HepG2 (cell line): ENCODE results near the gene NT5C. TPM values are rescaled to one million over a fixed set of nuclear protein-coding genes. Genes with fewer than 3 reads are reported as not detected.
A peak's percentile ranks its signal among the peaks of the same experiment; 100 is the strongest.

Source experiments
- ATAC-seq: fragments of 200-7000 bp; cut with Tn5 transposase; 3 replicates; pipeline ENCODE4 v1.9.1; 2020; ENCODE audit warnings: mild to moderate bottlenecking, moderate library complexity
- BruUV-seq: library from RNA; stranded (reverse); fragments of 400-500 nt; replicated peaks from 2 replicates; lab custom pipeline; 2021; lab: Mats Ljungman, UMichigan
- CTCF ChIA-PET: fragments of 300-600 bp; formaldehyde crosslinking; extraction: SDS; loops from one replicate; lab custom pipeline; 2021; ENCODE audit warnings: low total read pairs, inconsistent platforms, low intra/inter-chr PET ratio; lab: Yijun Ruan, JAX
- POLR2A ChIA-PET: fragments of 350-600 bp; sonication (Branson Sonifier 250); formaldehyde crosslinking; loops from one replicate; lab custom pipeline; 2020; ENCODE audit warnings: antibody characterized with exemption, inconsistent platforms; lab: Yijun Ruan, JAX
- DNase-seq: peaks from one replicate; pipeline ENCODE4 v3.0.0-alpha.2; 2015; ENCODE audit warnings: low spot score
- FAIRE-seq: peaks from 3 replicates; lab custom pipeline; 2011; peaks lifted over from hg19 to GRCh38; lab: Jason Lieb, UNC
- H2AFZ ChIP-seq: one replicate; pipeline ENCODE4 v1.6.1; 2011; ENCODE audit warnings: low read length, inconsistent platforms
- H3K27ac ChIP-seq: fragments of 300-600 bp; 3 replicates; pipeline ENCODE4 v1.8.0; 2011; ENCODE audit warnings: mixed run types, mild to moderate bottlenecking, mixed read lengths, low read length, inconsistent platforms; ENCODE audit not compliant: insufficient read depth; ENCODE audit errors: extremely low read length
- H3K27me3 ChIP-seq, 2 experiments: fragments of 200-600 bp in 1 of 2; 2 replicates in 1 of 2; 3 replicates in 1 of 2; pipeline versions ENCODE4 v1.6.0 to v1.8.0; 2011; ENCODE audit warnings: low read length in 2 of 2, mild to moderate bottlenecking in 2 of 2, moderate library complexity in 2 of 2, inconsistent platforms in 1 of 2; ENCODE audit not compliant: insufficient read depth in 2 of 2, control insufficient read depth in 1 of 2
- H3K36me3 ChIP-seq, 2 experiments: fragments of 200-600 bp in 1 of 2; replicated peaks in 1 of 2; 2 replicates in 1 of 2; 3 replicates in 1 of 2; pipeline versions ENCODE4 v1.5.1 to v1.8.0; 2011; ENCODE audit warnings: low read length in 2 of 2, inconsistent platforms in 1 of 2; ENCODE audit not compliant: insufficient read depth in 2 of 2, control insufficient read depth in 1 of 2
- H3K4me1 ChIP-seq: 2 replicates; pipeline ENCODE4 v1.5.1; 2012; ENCODE audit warnings: low read length, inconsistent platforms; ENCODE audit not compliant: insufficient read depth
- H3K4me2 ChIP-seq: 2 replicates; pipeline ENCODE4 v1.6.0; 2011; ENCODE audit warnings: low read depth, low read length, inconsistent platforms
- H3K4me3 ChIP-seq, 3 experiments: fragments of 200-600 bp in 1 of 3; sonication (generic), shearing (Covaris generic) in 1 of 3; replicated peaks in 1 of 3; 2 replicates each; pipeline ENCODE4 v1.5.1; 2011 to 2016; ENCODE audit warnings: low read length in 3 of 3, inconsistent platforms in 2 of 3, low read depth in 2 of 3, mild to moderate bottlenecking in 2 of 3, control low read depth in 1 of 3, mixed read lengths in 1 of 3; ENCODE audit not compliant: insufficient read depth in 1 of 3
- H3K79me2 ChIP-seq: one replicate; pipeline ENCODE4 v1.6.1; 2011; ENCODE audit warnings: low read length, inconsistent platforms; ENCODE audit not compliant: insufficient read depth
- H3K9ac ChIP-seq: 2 replicates; pipeline ENCODE4 v1.6.0; 2011; ENCODE audit warnings: mild to moderate bottlenecking, low read depth, low read length, inconsistent platforms; ENCODE audit not compliant: insufficient read depth
- H3K9me3 ChIP-seq: 2 replicates; pipeline ENCODE4 v1.5.1; 2012; ENCODE audit warnings: mild to moderate bottlenecking, low read length
- H4K20me1 ChIP-seq: 2 replicates; pipeline ENCODE4 v1.6.0; 2011; ENCODE audit warnings: inconsistent platforms, mild to moderate bottlenecking, low read length, moderate library complexity; ENCODE audit not compliant: insufficient read depth
- CTCF ChIP-seq: sonication (generic); formaldehyde crosslinking; IDR thresholded peaks from 2 replicates; pipeline ENCODE4 v1.5.0; 2020; ENCODE audit warnings: mild to moderate bottlenecking, missing genetic modification reagents, moderate library complexity
- TFDP1 ChIP-seq: IDR thresholded peaks from 2 replicates; pipeline ENCODE4 v1.6.1; 2016; ENCODE audit warnings: missing compliant biosample characterization, missing genetic modification reagents, borderline replicate concordance
- ZBTB37 ChIP-seq: sonication (generic); formaldehyde crosslinking; IDR thresholded peaks from 2 replicates; pipeline ENCODE4 v1.4.0; 2020; ENCODE audit warnings: mild to moderate bottlenecking, missing genetic modification reagents
- ZNF33A ChIP-seq: sonication (generic); formaldehyde crosslinking; IDR thresholded peaks from 2 replicates; pipeline ENCODE4 v1.5.1; 2020; ENCODE audit warnings: missing genetic modification reagents, mild to moderate bottlenecking, moderate library complexity, borderline replicate concordance
- ZNF672 ChIP-seq: sonication (generic); formaldehyde crosslinking; IDR thresholded peaks from 2 replicates; pipeline ENCODE4 v1.8.1; 2022; ENCODE audit warnings: missing genetic modification reagents
- WGBS: methylation state at CpG from one replicate; pipeline ENCODE4 v1.1.6; 2017; ENCODE audit warnings: low lambda C conversion rate; 5-methylcytosine and 5-hydroxymethylcytosine counted together
- in situ Hi-C: cut with HindIII; loops from 2 replicates; pipeline ENCODE4 v1.10.0; 2017; ENCODE audit warnings: low pct_unique_long_range_greater_than_20kb; ENCODE audit not compliant: extremely low pct_ligation_motif_present
- intact Hi-C: fragments of 100-400 bp; cut with micrococcal nuclease; formaldehyde crosslinking; loops from one replicate; pipeline ENCODE4 v1.10.0; 2022; ENCODE audit not compliant: unreplicated experiment
- polyA plus RNA-seq, 8 experiments: library from polyadenylated mRNA; depleted of rRNA in 3 of 8; stranded (reverse) in 7 of 8; unstranded in 1 of 8; fragments of >200 nt; fragmentation: Illumina TruSeq in 4 of 8; extraction: Trizol in 4 of 8; gene quantifications; 2 replicates each; pipeline versions ENCODE4 v1.2.1 to v1.2.3, GENCODE V29; 2011 to 2016; ENCODE audit warnings: low read depth in 4 of 8, missing spikeins in 1 of 8, mixed read lengths in 1 of 8; ENCODE audit not compliant: insufficient read depth in 1 of 8
- total RNA-seq, 5 experiments: library from RNA; depleted of rRNA; stranded (reverse); fragments of >200 nt; fragmentation: Illumina TruSeq; extraction: Trizol; gene quantifications; 2 replicates each; pipeline ENCODE4 v1.2.3, GENCODE V29; 2016; ENCODE audit warnings: low read depth in 1 of 5

The NT5C gene
- total and polyA plus RNA-seq, 2 of the 13 experiments (the other 11 are each of a cell fraction or from before 2014, with no cell fraction given): 42.8 to 48.6 TPM

- TF ChIP-seq ZBTB37: no peak
- peak; percentile 20; the same call in 1 of the 2 replicates for TF ChIP-seq TFDP1
- TF ChIP-seq ZNF672 (CRISPR knock-in tag): no peak
Measured at GRCh38 chr17:75105126-75106080, 26.1 kb downstream of the NT5C start (continued).

GRCh38 chr17:75103601-75104554, 27.7 kb downstream of the NT5C start:
- Histone ChIP-seq H3K4me2 (no peak overlapping the region), H3K27me3 (peaks cover 0 to 1% of the 10 kb centered on the region in 2 experiments; a peak in 3 of 5 replicates), H3K4me3 (no peak overlapping the region), H3K9me3 (no peaks in the 10 kb centered on the region), H3K4me1 (peaks cover 15% of the 10 kb centered on the region), H3K79me2 (no peaks in the 10 kb centered on the region), H2AFZ (no peak overlapping the region), H3K9ac (no peak overlapping the region), H3K36me3 (no peaks in the 10 kb centered on the region), H3K27ac (no peak overlapping the region), H4K20me1 (no peaks in the 10 kb centered on the region)
- in situ Hi-C loops: no loop called here
- no TSS peak for BruUV-seq
- intact Hi-C loops: no loop called here
- DNase-seq (no peak), FAIRE-seq (no peak), ATAC-seq (peak; percentile 20)
- ChIA-PET POLR2A (interaction anchor here (0.7 to 1.5 kb wide), 4 partner anchors 8 to 68 kb away, joined by 3 to 4 read pairs (median 4); no protein-coding TSS in a partner anchor), CTCF (interaction anchor here (1.4 kb wide), 1 partner anchor 10 kb away, joined by 4 read pairs; no protein-coding TSS in a partner anchor)
- TF ChIP-seq ZNF33A (CRISPR knock-in tag) (no peak), CTCF (CRISPR knock-in tag) (0 out of 2 replicates have a peak, but pooled peaks have one; percentile 11)
- 62% methylated on average over 14 of the region's 14 CpGs for WGBS
